Measurements from ENCODE around the gene EPS8L3. TPM values are rescaled to one million over a fixed set of nuclear protein-coding genes. Genes with fewer than 3 reads are reported as not detected.
A peak's percentile ranks its signal among the peaks of the same experiment; 100 is the strongest.

EPS8L3 gene
- total RNA-seq, 3 donors from 2014 or later (not counting 1 experiment from before 2014, with no cell fraction given), result 0.47 TPM; not detected in 2

GRCh38 chr1:109792056-109792831 lies 28.5 kb upstream of the EPS8L3 start:
- Mint-ChIP-seq H3K4me1 (peaks cover 72 to 77% of the 10 kb centered on the region in 2 donors), H3K27ac (peak overlapping the region in 1 of 2 donors; percentile 79), H3K9me3 (no peaks in the 10 kb centered on the region), H3K27me3 (ENCODE audit: low read depth in 2 of 2) (peaks cover 8 to 14% of the 10 kb centered on the region in 2 donors), H3K36me3 (no peaks in the 10 kb centered on the region), H3K4me3 (no peak overlapping the region)
- DNase-seq (no peak), ATAC-seq (no peak)
- H3K27me3 ChIP-seq (ENCODE audit: control insufficient read depth, insufficient read depth, low read length), result peaks cover 7% of the 10 kb centered on the region
- intact Hi-C loops (cut with micrococcal nuclease), result no loop called here
- H3K4me1 ChIP-seq (ENCODE audit: control insufficient read depth, insufficient read depth, low read length), result peaks cover 75% of the 10 kb centered on the region
- H3K36me3 ChIP-seq (ENCODE audit: control insufficient read depth, insufficient read depth, low read length), result no peaks in the 10 kb centered on the region
- TF ChIP-seq CTCF (IDR thresholded peaks at IDR 0.05), result no peak
- no peak overlapping the region for H3K4me3 ChIP-seq (ENCODE audit: low read length)
- no peak overlapping the region for H3K27ac ChIP-seq (ENCODE audit: low read length)
- no peaks in the 10 kb centered on the region for H3K9me3 ChIP-seq (ENCODE audit: control insufficient read depth, insufficient read depth, low read length)
- WGBS (ENCODE audit: insufficient coverage), result 76% methylated on average over 18 of the region's 18 CpGs

- Mint-ChIP-seq H3K9me3 (no peaks in the 10 kb centered on the region), H3K4me1 (peaks cover 72 to 77% of the 10 kb centered on the region in 2 donors), H3K27me3 (ENCODE audit: low read depth in 2 of 2) (peaks cover 10 to 15% of the 10 kb centered on the region in 2 donors), H3K36me3 (no peaks in the 10 kb centered on the region), H3K4me3 (no peak overlapping the region), H3K27ac (peak overlapping the region; percentile 41 to 79)
- Histone ChIP-seq H3K27me3 (ENCODE audit: control insufficient read depth, insufficient read depth, low read length) (peaks cover 7% of the 10 kb centered on the region), H3K9me3 (ENCODE audit: control insufficient read depth, insufficient read depth, low read length) (no peaks in the 10 kb centered on the region), H3K4me3 (ENCODE audit: low read length) (no peak overlapping the region), H3K36me3 (ENCODE audit: control insufficient read depth, insufficient read depth, low read length) (no peaks in the 10 kb centered on the region), H3K4me1 (ENCODE audit: control insufficient read depth, insufficient read depth, low read length) (peaks cover 76% of the 10 kb centered on the region), H3K27ac (ENCODE audit: low read length) (no peak overlapping the region)
- DNase-seq, result no peak
- no peak for TF ChIP-seq CTCF (IDR thresholded peaks at IDR 0.05)
- 85% methylated on average over 9 of the region's 9 CpGs for WGBS (ENCODE audit: insufficient coverage)
- no peak for ATAC-seq
- intact Hi-C loops (cut with micrococcal nuclease), result no loop called here
These were observed 27.8 kb upstream of the EPS8L3 start for GRCh38 chr1:109791495-109792043.

GRCh38 chr1:109790735-109791494 lies 27.2 kb upstream of the EPS8L3 start:
- Mint-ChIP-seq H3K27ac (peak overlapping the region; percentile 41 to 79), H3K4me1 (peaks cover 71 to 78% of the 10 kb centered on the region in 2 donors), H3K27me3 (ENCODE audit: low read depth in 2 of 2) (peaks cover 14 to 16% of the 10 kb centered on the region in 2 donors), H3K9me3 (no peaks in the 10 kb centered on the region), H3K36me3 (no peaks in the 10 kb centered on the region), H3K4me3 (peak overlapping the region; percentile 42)
- Histone ChIP-seq H3K36me3 (ENCODE audit: control insufficient read depth, insufficient read depth, low read length) (no peaks in the 10 kb centered on the region), H3K4me3 (ENCODE audit: low read length) (no peak overlapping the region), H3K27ac (ENCODE audit: low read length) (peak overlapping the region; percentile 54), H3K4me1 (ENCODE audit: control insufficient read depth, insufficient read depth, low read length) (peaks cover 76% of the 10 kb centered on the region), H3K27me3 (ENCODE audit: control insufficient read depth, insufficient read depth, low read length) (peaks cover 7% of the 10 kb centered on the region), H3K9me3 (ENCODE audit: control insufficient read depth, insufficient read depth, low read length) (no peaks in the 10 kb centered on the region)
- ATAC-seq (peak; percentile 80 to 89 (median 81)), DNase-seq (peak; percentile 74 to 88)
- intact Hi-C loops (cut with micrococcal nuclease), result loop anchor here (1.0 kb wide), 1 partner anchor 193 kb away; the partner anchor contains the start of gene AHCYL1
- peak; percentile 74 for TF ChIP-seq CTCF (IDR thresholded peaks at IDR 0.05)
- WGBS (ENCODE audit: insufficient coverage), result 42% methylated on average over 12 of the region's 12 CpGs

Measured in natural killer cell (primary cell).